Peyer's patch (tissue), 4 donors: ENCODE data around the gene HEATR3.

Experiments
- CTCF ChIP-seq, 6 experiments: fragments of 450-650 bp in 4 of 6; fragments of 200-600 bp in 2 of 6; sonication (generic) in 1 of 6; IDR thresholded peaks; one replicate each; pipeline ENCODE4 v1.5.1; 2017 to 2019; ENCODE audit warnings: antibody characterized with exemption in 6 of 6, mild to moderate bottlenecking in 3 of 6, moderate library complexity in 1 of 6
- POLR2A ChIP-seq, 2 donors: fragments of 450-650 bp; IDR thresholded peaks; one replicate each; pipeline ENCODE4 v1.5.1; 2017; ENCODE audit warnings: antibody characterized with exemption in 2 of 2, mild to moderate bottlenecking in 2 of 2, moderate library complexity in 2 of 2

- TF ChIP-seq CTCF (IDR thresholded peaks at IDR 0.05) (no peak), POLR2A (IDR thresholded peaks at IDR 0.05) (no peak)
Measured at GRCh38 chr16:50040018-50040417, 25.8 kb upstream of the HEATR3 start.
